GM06990 (cell line): ENCODE data around the gene TARS1.

Experiments used
- DNase-seq: peaks from one replicate; pipeline ENCODE4 v3.0.0-alpha.2; 2011; ENCODE audit not compliant: insufficient read length; ENCODE audit errors: extremely low read depth
- H3K27me3 ChIP-seq: replicated peaks from 2 replicates; pipeline ENCODE4 v1.6.0; 2011; ENCODE audit warnings: low read length; ENCODE audit not compliant: control insufficient read depth, insufficient read depth
- H3K36me3 ChIP-seq: 2 replicates; pipeline ENCODE4 v1.5.1; 2011; ENCODE audit warnings: low read length; ENCODE audit not compliant: control insufficient read depth, insufficient read depth
- H3K4me3 ChIP-seq: replicated peaks from 2 replicates; pipeline ENCODE4 v1.5.1; 2011; ENCODE audit warnings: low read depth, mild to moderate bottlenecking, control low read depth, low read length
- TF ChIP-seq, protein P1 (sequence below): IDR thresholded peaks from 2 replicates; pipeline ENCODE4 v1.5.1; 2011; ENCODE audit warnings: low read length, control low read depth, mild to moderate bottlenecking, inconsistent platforms; ENCODE audit not compliant: insufficient read depth, poor library complexity, severe bottlenecking

TARS1 gene

DNA sequence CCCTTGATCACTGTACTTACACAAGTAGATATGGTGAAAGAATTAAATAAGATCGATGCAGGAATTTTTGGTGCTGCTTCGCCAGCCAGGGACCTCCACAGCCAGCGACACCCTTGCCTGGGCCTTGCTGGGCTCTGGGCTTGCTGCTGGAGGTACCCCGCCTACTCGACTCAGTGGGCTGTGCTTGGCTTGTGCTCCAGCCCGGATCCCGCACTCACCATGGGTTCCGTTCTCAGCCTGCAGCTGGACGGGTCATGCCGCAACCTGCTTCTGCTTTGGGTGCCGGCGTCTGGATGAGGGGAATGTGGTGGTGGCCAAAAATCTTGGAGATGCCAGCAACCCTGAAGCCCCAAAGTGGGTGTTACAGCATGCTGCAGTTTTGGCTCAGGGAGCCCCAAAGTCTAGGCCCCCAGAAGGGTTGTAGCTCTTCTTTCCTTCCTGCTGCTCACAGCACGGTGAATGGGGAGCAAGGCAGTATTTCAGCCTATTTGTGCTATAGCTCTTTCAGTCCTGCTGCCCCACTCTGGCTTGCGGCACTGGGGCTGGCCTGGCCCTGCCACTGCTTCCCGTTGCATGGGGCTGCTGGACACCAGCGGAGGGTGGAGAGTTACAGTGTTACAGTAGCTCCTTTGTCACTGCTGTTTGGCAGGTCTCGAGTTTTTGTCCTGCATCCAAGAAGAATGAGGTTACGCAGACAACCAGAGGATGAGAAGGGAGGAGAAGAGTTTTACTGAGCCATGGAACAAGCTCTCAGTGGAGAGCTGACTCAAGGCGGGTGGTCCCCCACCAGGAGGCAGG lies 48.0 kb downstream of the TARS1 start:
- no peak for DNase-seq
- no peak overlapping the region for H3K4me3 ChIP-seq
- H3K36me3 ChIP-seq: no peaks in the 10 kb centered on the region
- TF ChIP-seq, protein P1, sequence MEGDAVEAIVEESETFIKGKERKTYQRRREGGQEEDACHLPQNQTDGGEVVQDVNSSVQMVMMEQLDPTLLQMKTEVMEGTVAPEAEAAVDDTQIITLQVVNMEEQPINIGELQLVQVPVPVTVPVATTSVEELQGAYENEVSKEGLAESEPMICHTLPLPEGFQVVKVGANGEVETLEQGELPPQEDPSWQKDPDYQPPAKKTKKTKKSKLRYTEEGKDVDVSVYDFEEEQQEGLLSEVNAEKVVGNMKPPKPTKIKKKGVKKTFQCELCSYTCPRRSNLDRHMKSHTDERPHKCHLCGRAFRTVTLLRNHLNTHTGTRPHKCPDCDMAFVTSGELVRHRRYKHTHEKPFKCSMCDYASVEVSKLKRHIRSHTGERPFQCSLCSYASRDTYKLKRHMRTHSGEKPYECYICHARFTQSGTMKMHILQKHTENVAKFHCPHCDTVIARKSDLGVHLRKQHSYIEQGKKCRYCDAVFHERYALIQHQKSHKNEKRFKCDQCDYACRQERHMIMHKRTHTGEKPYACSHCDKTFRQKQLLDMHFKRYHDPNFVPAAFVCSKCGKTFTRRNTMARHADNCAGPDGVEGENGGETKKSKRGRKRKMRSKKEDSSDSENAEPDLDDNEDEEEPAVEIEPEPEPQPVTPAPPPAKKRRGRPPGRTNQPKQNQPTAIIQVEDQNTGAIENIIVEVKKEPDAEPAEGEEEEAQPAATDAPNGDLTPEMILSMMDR: no peak
- no peaks in the 10 kb centered on the region for H3K27me3 ChIP-seq

DNA sequence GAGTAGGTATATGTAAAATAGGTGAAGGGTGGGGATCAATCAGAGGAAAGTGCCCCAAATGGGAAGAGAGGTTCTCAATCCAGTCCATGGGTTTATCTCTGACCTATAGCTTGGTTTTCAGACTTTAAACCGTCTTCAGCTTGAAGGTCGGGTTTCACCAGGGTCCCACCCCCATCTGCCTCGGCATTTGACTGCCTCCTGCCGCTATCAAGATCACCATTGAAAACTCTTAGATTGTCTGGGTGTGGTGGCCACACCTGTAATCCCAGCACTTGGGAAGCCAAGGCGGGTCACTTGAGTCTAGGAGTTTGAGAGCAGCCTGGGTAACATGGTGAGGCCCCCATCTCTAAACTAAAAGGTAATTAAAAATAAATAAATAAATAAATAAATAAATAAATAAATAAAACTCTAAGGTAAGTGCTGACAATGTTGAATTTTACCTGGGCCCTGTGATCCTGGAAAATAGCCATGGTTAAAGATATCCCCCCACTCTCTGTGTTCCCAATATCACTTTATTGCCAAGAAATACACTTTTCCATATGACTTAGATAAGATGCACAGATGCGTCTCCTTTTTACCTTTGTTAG lies 48.8 kb downstream of the TARS1 start:
- H3K36me3 ChIP-seq: no peaks in the 10 kb centered on the region
- TF ChIP-seq, protein P1: no peak
- no peaks in the 10 kb centered on the region for H3K27me3 ChIP-seq
- H3K4me3 ChIP-seq: no peak overlapping the region
- no peak for DNase-seq

DNA sequence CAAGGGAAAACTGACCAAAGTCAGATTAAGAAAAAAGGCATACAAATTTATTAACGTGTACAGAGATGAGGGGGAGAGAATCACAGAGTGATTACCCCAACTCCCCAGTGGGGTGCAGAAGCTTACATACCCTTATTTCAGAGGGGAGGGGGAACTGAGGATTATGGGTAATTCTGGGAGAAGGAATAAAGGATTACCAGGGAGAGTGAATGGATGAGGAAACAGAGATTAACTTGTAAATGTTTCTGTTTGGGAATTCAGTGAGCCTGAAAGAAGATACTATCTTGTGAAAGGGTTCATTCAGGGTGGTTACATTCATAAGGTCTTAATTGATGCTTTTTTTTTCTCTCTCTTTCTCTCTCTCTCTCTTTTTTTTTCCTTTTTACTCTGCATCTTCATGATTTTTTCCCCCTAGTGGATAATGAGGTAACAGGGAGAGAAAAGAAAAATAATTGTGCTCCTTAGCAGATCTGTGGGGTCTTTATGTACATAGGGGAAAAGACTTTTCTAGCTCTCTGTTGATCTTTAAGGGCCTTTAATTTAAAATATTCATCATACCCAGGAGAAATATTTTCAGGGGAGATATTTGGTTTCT lies 49.4 kb downstream of the TARS1 start:
- TF ChIP-seq, protein P1: no peak
- H3K36me3 ChIP-seq: no peaks in the 10 kb centered on the region
- H3K4me3 ChIP-seq: no peak overlapping the region
- no peak for DNase-seq
- H3K27me3 ChIP-seq: no peaks in the 10 kb centered on the region

DNA sequence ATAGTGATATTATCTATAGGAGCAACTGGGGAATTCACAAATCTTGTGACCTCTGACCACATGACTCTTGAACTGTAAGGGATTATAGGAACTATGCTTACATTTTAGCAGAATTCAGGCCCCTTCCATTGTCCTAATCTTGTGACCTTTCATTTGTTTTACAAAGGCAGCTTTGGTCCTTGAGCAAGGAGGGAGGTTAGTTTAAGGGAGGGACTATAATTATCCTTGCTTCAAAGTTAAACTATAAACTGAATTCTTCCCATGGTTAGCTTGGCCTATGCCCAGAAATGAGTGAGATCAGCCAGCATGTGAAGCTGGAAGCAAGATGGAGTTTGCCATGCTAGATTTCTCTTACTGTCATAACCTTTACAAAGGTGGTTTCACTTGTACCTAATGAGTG lies 51.2 kb downstream of the TARS1 start:
- DNase-seq: no peak
- Histone ChIP-seq H3K4me3 (no peak overlapping the region), H3K27me3 (no peaks in the 10 kb centered on the region), H3K36me3 (no peaks in the 10 kb centered on the region)
- TF ChIP-seq, protein P1: no peak

DNA sequence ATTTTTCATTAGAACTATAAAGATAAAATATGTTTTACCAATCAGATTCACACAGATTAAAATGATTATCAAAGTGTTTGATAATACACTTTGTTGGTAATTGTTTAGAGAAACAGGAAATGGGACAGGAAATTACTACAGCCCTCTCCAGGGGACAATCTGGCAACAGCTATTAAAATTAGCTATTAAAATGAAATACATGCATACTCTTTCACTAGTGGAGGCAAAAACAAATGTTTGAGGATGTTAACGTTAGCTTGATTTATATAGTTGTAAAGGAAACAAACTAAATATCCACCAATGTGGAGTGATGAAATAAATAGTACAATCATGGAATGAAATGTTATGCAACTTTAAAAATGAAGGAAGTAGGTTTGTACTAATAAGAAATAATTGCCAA lies 53.7 kb downstream of the TARS1 start:
- Histone ChIP-seq H3K4me3 (no peak overlapping the region), H3K27me3 (no peaks in the 10 kb centered on the region), H3K36me3 (no peaks in the 10 kb centered on the region)
- TF ChIP-seq, protein P1: no peak
- no peak for DNase-seq
